ENCODE data around the gene ZSCAN25. TPM values are rescaled to one million over a fixed set of nuclear protein-coding genes. Genes with fewer than 3 reads are reported as not detected.
"Not testable (repeated sequence)": the region's sequence is repeated elsewhere in the genome, so short reads cannot be mapped to it uniquely, and the experiment has no call there.

Gene ZSCAN25
- total RNA-seq, 1 experiment from 2014 or later = 15.0 TPM

GRCh38 chr7:99617192-99617781 lies 541 bp downstream of the ZSCAN25 start:
- no peak for DNase-seq (ENCODE audit: low spot score)

GRCh38 chr7:99618726-99619125 lies 2.0 kb downstream of the ZSCAN25 start:
- DNase-seq (ENCODE audit: low spot score) = no peak

- no peak for DNase-seq (ENCODE audit: low spot score)
Observed at GRCh38 chr7:99619571-99620130, 2.9 kb downstream of the ZSCAN25 start.

GRCh38 chr7:99621271-99621670 lies 4.5 kb downstream of the ZSCAN25 start:
- no peak for DNase-seq (ENCODE audit: low spot score)

DNA sequence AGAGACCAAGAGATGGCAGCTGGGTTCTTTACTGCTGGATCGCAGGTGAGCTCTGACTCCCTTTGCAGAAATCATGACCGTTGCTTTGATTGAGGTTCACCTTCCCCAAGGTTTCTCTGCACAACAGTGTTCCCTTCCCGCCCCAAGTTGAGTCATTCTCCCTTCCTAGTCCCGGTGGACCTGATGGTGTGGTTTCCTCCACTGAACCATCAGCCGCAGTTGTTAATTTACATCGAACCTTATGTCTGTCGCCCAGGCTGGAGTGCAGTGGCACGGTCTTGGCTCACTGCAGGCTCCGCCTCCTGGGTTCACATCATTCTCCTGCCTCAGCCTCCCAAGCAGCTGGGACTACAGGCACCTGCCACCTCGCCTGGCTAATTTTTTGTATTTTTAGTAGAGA lies 5.8 kb downstream of the ZSCAN25 start:
- DNase-seq (ENCODE audit: low spot score) = peak; percentile 8

- no peak for DNase-seq (ENCODE audit: low spot score)
Observed at GRCh38 chr7:99623091-99623693, 6.4 kb downstream of the ZSCAN25 start.

DNA sequence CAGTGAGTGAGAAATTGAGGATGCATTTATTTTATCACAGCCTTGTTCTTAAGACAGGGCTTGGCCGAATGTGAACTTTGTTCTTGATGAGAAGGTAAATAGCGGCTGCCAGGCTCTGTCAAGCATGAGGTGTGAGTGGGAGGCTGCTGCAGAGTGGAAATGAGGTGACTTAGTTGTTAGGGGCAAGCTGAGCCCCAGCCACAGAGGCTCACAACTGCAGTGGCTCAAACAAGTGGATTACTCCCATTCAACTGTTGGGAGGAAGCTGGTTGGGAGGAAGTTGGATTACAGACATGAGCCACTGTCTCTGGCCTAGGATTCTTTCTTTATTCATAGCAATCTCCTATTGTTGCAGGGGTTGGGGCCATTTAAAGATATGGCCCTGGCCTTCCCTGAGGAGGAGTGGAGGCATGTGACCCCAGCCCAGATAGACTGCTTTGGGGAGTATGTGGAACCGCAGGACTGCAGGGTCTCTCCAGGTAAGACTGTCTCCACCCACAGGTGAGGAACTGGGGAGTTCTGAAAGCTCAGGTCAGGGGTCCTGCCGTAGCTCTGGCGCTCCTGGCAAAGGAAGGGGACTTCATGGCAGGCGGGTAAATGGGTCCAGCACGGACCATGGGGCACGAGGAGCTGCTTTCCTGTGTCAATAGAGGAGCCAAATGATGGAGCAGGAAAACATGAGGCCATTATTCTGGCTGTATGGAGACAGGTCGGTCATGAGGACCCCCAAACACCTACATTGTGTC lies 7.1 kb downstream of the ZSCAN25 start:
- no peak for DNase-seq (ENCODE audit: low spot score)

DNA sequence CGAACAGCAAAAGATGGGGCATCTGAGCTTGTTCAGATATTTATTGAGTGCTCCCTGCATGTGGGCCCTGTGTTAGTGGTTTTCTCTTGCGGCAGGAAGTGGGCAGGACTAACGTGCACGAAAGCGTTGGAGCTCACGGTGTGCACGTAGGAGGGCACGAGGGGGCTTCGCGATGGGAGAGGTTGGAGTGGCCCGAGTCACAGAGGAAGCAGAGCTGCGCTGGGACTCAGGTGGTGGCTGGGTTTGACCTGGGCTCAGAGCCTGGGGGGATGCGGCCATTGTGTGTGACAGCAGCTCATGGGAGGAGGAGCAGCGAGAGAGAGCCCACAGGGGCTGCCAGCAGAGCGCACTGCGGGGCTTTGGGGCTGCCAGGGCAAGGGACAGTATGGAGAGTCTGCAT lies 7.7 kb downstream of the ZSCAN25 start:
- no peak for DNase-seq (ENCODE audit: low spot score)

DNA sequence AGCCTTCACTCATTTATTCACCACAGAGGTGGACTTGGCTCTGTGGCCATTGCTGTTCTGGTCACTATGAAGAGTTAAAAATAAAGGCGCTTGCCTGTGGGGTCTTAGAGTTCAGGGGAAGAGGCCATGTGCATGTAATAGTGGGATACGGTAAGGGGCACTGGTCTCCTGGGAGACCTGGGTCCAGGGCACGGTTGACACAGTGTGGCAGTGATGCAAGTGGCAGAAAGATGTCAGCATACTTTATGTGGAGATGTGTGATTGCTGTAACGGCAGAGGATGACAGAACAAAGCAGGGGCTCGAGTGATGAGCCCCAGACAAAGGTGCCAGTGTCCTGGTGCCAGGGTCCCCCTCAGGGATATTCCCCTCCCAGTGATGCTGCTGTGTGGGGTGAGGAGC lies 8.6 kb downstream of the ZSCAN25 start:
- no peak for DNase-seq (ENCODE audit: low spot score)

- DNase-seq (ENCODE audit: low spot score) = no peak
Observed at GRCh38 chr7:99625961-99626360, 9.2 kb downstream of the ZSCAN25 start.

DNA sequence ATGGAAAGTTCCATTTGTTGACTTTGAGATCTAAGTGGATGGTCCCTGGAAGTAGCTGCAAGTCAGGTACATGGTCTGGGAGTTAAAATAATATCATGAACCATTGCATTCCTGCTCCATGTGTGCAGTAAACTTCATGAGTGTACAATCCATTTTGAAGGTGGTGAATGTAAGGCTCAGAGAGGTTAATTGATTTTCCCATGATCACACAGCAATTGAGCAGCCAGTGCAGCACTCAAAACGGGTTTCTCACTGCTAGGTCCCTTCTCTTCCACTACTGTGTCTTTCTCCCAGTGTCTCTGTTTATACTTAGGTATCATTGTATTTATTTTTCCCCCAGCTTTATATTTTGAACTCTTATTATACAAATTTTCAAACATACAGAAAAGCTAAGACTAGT lies 9.9 kb downstream of the ZSCAN25 start:
- DNase-seq (ENCODE audit: low spot score) = no peak

GRCh38 chr7:99627513-99627912 lies 10.8 kb downstream of the ZSCAN25 start:
- DNase-seq (ENCODE audit: low spot score) = no peak

DNA sequence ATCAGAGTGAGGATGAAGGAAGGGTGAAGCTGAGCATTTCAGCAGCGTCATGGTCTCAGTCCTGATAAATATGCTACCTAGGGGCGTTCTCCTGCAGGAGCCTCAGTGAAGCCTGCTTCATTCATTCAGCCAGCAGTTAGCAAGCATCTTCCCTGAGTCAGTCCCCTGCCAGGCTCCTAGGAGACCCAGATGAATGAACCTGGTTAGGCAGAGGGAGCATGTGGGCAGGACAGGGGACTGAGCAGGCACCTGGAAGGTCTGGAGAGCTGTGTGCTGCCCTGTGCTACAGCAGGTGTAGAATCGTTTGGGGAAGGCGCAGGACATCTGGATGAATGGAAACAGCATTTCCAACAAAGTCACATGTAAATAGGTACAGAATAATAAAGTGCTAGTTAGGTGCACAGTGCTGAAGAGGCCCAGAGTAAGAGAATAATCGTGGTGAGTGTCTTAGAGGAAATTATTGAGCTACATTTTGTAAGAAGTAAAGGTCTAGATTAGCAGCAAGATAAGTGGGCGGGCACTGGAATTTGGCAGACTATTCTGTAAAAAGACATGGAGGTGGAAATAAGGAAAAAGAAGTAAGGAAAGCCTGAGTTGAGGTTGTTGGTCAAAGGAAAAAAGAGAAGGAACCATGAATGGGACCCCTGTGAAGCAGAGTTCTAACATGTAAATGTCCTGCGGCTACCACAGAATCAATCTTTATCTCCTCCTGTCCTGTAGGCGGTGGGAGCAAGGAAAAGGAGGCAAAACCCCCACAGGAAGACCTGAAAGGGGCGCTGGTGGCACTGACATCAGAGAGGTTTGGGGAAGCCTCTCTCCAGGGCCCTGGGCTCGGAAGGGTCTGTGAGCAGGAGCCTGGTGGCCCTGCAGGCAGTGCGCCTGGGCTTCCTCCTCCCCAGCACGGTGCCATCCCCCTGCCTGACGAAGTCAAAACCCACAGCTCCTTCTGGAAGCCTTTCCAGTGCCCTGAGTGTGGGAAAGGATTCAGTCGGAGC lies 12.0 kb downstream of the ZSCAN25 start:
- no peak for DNase-seq (ENCODE audit: low spot score)

DNA sequence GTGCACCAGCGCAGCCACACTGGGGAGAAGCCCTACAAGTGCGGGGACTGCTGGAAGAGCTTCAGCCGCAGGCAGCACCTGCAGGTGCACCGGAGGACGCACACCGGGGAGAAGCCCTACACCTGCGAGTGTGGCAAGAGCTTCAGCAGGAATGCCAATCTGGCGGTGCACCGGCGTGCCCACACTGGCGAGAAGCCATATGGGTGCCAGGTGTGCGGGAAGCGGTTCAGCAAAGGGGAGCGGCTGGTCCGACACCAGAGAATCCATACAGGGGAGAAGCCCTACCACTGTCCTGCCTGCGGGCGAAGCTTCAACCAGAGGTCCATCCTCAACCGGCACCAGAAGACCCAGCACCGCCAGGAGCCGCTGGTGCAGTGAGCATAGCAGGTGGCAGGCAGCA lies 12.9 kb downstream of the ZSCAN25 start:
- no peak for DNase-seq (ENCODE audit: low spot score)

DNA sequence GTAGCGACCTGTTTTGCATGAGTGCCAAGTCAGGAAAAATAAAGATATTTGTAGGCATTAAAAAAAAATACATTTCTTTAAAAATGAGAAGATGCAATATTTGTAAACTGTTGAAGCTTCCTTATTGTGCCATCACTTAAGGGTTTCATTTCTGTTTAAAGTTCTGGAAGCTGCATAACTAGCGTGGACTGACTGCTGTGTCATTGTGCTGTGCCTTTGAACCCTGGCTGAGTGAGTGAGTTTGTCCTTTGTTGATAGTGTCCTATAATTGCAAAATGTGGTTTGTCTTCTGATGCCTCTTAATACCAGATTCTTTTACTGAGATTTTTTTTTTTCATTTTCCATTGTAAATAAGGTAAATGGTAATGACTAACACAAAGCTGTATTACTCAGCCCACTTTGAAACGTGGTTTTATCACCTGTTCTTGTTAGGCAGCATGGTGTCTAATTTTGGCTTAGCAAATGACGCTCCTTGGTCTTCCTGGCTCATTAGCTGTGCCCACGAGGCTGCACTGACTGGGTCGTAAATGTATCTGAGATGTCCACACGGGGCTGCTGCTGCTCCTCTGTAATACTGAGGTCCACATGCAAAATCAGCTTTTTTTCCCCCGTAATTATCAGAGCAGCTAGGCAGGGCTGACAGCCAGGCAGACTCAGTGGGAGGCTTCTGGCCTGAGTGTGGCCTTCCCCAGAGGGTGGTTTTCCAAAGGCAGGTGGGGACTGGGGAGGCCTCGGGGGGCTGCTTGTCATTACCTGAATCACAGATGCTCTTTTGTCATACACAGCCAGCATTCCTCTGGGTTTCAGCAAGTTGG lies 14.8 kb downstream of the ZSCAN25 start:
- peak; percentile 60 for DNase-seq (ENCODE audit: low spot score)

- DNase-seq (ENCODE audit: low spot score) = not testable (repeated sequence)
Observed at GRCh38 chr7:99637414-99637813, 20.7 kb downstream of the ZSCAN25 start.

DNA sequence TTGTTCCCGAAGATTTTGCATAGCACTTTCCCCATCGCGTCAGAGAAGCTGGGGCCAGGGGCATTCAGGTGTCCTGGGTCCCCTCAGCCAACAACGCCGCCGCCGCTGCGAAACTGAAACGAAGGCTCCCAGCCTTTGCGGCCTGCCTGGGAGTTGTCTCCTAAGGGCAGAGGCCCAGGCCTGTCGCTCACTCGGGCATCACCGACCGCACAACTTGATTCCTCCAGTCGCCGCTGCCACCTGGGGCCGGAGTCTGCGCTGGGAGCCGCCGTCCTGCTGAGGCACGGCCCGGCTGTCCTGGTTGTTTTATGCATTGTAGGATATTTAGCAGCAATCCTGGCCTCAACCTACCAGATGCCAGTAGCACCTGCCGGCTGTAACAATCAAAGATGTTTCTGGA lies 22.0 kb downstream of the ZSCAN25 start:
- DNase-seq (ENCODE audit: low spot score) = no peak

- DNase-seq (ENCODE audit: low spot score) = no peak
Observed at GRCh38 chr7:99639267-99639666, 22.5 kb downstream of the ZSCAN25 start.

DNA sequence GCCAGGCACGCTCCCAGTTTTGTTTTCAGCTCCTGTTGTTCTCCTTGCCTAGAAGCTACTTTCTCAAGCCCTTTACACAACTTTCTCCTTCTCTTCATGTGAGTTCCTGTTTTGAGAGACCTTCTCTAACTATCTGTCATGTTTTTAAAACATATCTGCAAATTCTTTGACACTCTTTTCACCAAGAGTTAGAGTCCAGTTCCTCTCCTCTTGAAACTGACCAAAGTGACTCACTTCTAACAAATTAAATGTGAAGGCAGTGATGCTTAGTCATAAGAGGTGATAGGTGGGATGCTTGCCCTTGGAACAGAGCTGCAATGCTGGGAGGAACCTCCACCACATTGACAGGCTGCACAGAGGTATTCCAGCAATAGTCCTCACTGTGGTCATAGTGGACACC lies 25.3 kb downstream of the ZSCAN25 start:
- no peak for DNase-seq (ENCODE audit: low spot score)

DNA sequence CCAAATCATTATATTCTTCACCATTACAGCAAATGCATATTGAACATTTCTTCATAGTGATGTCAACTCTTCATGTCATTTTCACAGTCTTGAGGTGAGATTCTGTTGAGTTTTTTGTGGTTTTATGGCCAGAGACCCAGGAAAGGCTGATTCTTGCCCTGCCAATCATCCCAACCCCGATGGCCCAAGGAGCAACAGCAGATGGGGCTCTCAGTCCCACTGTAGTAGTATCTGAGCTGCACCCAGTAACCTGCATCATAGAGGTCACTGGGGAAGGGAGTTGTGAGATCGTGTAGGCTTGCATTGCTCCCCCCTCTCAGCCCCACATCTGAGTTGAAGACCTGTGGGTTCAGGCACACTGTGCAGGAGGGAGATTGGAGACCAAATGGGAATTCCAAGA lies 26.7 kb downstream of the ZSCAN25 start:
- DNase-seq (ENCODE audit: low spot score) = no peak

GRCh38 chr7:99644431-99644830 lies 27.7 kb downstream of the ZSCAN25 start:
- DNase-seq (ENCODE audit: low spot score) = no peak

Data from HT-29 (cell line).